Activated naive CD4-positive, alpha-beta T cell treated with Interleukin-2 at 50 U/mL for 16 hours (primary cell): Measurements from ENCODE around the gene ATF1.

Source experiments
- DNase-seq: peaks from one replicate; pipeline ENCODE4 v3.0.0-alpha.2; 2020

ATF1 gene

GRCh38 chr12:50763639-50764285 is at the start of gene ATF1:
ATF1 (plus strand) TSS chr12:50764101; CDS start chr12:50780146, 16,045 bp downstream.
- peak; percentile 92 for DNase-seq

GRCh38 chr12:50715174-50715573 is 48.7 kb upstream of the ATF1 start:
- DNase-seq = no peak

GRCh38 chr12:50718760-50719159 is 45.1 kb upstream of the ATF1 start:
- DNase-seq = no peak

GRCh38 chr12:50720085-50720484 is 43.8 kb upstream of the ATF1 start:
- DNase-seq = no peak

- no peak for DNase-seq
These were observed 43.4 kb upstream of the ATF1 start for GRCh38 chr12:50720501-50720900.

GRCh38 chr12:50723865-50724264 is 40.0 kb upstream of the ATF1 start:
- DNase-seq = no peak

- DNase-seq = no peak
These were observed 38.6 kb upstream of the ATF1 start for GRCh38 chr12:50725011-50725942.

GRCh38 chr12:50727466-50727865 is 36.4 kb upstream of the ATF1 start:
- no peak for DNase-seq

GRCh38 chr12:50728417-50728816 is 35.5 kb upstream of the ATF1 start:
- DNase-seq = no peak

GRCh38 chr12:50728841-50729240 is 35.1 kb upstream of the ATF1 start:
- no peak for DNase-seq

GRCh38 chr12:50732591-50732990 is 31.3 kb upstream of the ATF1 start:
- no peak for DNase-seq

GRCh38 chr12:50733706-50734105 is 30.2 kb upstream of the ATF1 start:
- no peak for DNase-seq

- no peak for DNase-seq
These were observed 29.3 kb upstream of the ATF1 start for GRCh38 chr12:50734409-50735263.

GRCh38 chr12:50739611-50740010 is 24.3 kb upstream of the ATF1 start:
- no peak for DNase-seq

- DNase-seq = no peak
These were observed 23.6 kb upstream of the ATF1 start for GRCh38 chr12:50740307-50740706.

GRCh38 chr12:50742776-50743175 is 21.1 kb upstream of the ATF1 start:
- no peak for DNase-seq

- DNase-seq = no peak
These were observed 18.0 kb upstream of the ATF1 start for GRCh38 chr12:50745861-50746260.

GRCh38 chr12:50746431-50746830 is 17.5 kb upstream of the ATF1 start:
- DNase-seq = no peak

GRCh38 chr12:50747817-50748216 is 16.1 kb upstream of the ATF1 start:
- no peak for DNase-seq

- DNase-seq = no peak
These were observed 14.4 kb upstream of the ATF1 start for GRCh38 chr12:50749459-50749882.

- no peak for DNase-seq
These were observed 13.5 kb upstream of the ATF1 start for GRCh38 chr12:50750366-50750765.

GRCh38 chr12:50751948-50752721 is 11.8 kb upstream of the ATF1 start:
- DNase-seq = no peak
